Measurements from ENCODE around the gene PCGF3. TPM values are rescaled to one million over a fixed set of nuclear protein-coding genes. Genes with fewer than 3 reads are reported as not detected.
"Not testable (repeated sequence)": the region's sequence is repeated elsewhere in the genome, so short reads cannot be mapped to it uniquely, and the experiment has no call there.

Gene PCGF3
- total and polyA plus RNA-seq, 12 donors: 17.5 to 50.8 (median 21.9) TPM

DNA sequence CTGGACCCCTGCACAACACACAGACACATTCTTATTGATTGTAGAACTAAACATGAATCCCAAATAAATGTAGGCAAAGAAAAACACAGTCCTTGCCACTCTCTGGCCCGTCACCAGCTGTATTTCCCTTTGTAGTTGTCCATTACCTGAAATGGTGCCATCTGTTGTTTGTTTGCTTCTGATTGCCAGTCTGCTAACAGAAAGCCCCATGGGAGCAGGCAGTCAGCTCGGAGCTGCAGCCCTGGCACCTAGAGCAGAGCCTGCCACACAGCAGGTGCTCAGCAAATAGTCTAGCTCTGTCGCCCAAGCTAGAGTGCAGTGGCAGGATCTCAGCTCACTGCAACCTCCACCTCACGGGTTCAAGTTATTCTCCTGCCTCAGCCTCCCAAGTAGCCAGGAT lies 91.4 kb downstream of the PCGF3 start:
- Histone ChIP-seq H3K4me1 (peaks cover 0 to 17% (median 11%) of the 10 kb centered on the region in 9 donors), H3K9me3 (peaks cover 0 to 7% (median 0%) of the 10 kb centered on the region in 11 donors), H3K36me3 (no peaks in the 10 kb centered on the region), H3K27me3 (peaks cover 33 to 69% (median 52%) of the 10 kb centered on the region in 7 donors), H3K27ac (no peak overlapping the region), H3K4me3 (no peak overlapping the region)
- ATAC-seq (no peak), DNase-seq (no peak)
- TF ChIP-seq, protein P1, sequence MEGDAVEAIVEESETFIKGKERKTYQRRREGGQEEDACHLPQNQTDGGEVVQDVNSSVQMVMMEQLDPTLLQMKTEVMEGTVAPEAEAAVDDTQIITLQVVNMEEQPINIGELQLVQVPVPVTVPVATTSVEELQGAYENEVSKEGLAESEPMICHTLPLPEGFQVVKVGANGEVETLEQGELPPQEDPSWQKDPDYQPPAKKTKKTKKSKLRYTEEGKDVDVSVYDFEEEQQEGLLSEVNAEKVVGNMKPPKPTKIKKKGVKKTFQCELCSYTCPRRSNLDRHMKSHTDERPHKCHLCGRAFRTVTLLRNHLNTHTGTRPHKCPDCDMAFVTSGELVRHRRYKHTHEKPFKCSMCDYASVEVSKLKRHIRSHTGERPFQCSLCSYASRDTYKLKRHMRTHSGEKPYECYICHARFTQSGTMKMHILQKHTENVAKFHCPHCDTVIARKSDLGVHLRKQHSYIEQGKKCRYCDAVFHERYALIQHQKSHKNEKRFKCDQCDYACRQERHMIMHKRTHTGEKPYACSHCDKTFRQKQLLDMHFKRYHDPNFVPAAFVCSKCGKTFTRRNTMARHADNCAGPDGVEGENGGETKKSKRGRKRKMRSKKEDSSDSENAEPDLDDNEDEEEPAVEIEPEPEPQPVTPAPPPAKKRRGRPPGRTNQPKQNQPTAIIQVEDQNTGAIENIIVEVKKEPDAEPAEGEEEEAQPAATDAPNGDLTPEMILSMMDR (IDR thresholded peaks at IDR 0.05): no peak
- WGBS, 2 donors: 80 to 84% methylated on average over 4 of the region's 4 CpGs
- intact Hi-C loops (cut with DNase I): no loop called here

DNA sequence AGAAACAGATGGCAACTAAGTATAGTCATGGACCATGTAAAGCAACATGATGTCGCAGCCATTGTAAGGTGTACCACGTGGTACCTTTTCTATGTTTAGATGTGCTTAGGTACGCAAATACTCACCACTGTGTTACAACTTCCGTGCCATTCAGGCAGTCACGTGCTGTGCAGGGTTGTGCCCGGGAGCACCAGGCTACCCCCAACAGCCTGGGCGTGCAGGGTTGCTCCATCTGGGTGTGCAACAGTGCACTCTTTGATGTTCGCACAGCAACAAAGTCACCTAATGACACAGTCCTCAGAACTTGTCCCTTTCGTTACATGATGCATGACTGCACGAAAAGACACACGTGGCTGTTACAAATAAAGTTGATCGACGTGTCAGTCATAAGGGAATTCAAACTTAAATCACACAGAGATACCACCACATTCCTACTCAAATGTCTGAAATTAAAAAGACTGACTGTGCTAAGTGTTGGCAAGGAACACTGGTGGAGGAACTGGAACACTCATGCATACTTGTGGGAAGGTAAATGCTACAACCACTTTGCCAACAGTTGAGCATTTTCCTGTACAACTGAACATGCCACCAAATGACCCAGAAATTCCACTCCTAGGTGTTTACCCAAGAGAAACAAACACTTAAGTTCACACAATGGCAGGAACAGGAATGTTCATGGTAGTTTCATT lies 95.9 kb downstream of the PCGF3 start:
- DNase-seq (no peak), ATAC-seq (no peak)
- no peak overlapping the region for H3K27ac ChIP-seq
- peaks cover 0 to 7% (median 0%) of the 10 kb centered on the region in 11 donors for H3K9me3 ChIP-seq
- no peaks in the 10 kb centered on the region for H3K4me1 ChIP-seq
- intact Hi-C loops (cut with DNase I): no loop called here
- peaks cover 0 to 35% (median 16%) of the 10 kb centered on the region in 7 donors for H3K27me3 ChIP-seq
- TF ChIP-seq, protein P1 (IDR thresholded peaks at IDR 0.05): no peak
- no peak overlapping the region for H3K4me3 ChIP-seq
- no peaks in the 10 kb centered on the region for H3K36me3 ChIP-seq
- WGBS, 2 donors: 88 to 89% methylated on average over 13 of the region's 13 CpGs

DNA sequence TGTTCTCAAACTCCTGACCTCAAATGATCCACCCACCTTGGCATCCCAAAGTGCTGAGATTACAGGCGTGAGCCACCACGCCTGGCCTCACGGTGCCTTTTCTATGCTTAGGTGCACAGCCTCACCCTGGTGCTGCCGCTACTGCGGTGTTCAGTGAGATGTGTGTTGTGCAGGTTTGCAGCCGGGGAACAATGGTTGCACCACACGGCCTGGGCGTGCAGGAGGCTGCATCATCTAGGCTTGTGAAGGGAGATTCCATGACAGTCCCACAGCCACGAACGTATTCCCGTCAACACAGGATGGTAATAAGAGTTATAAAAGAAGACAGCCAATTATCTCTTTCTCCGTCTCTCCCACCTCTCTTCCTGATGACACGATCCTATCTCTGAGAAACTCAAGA lies 98.3 kb downstream of the PCGF3 start:
- ATAC-seq (no peak), DNase-seq (no peak)
- TF ChIP-seq, protein P1 (IDR thresholded peaks at IDR 0.05): no peak
- Histone ChIP-seq H3K36me3 (no peaks in the 10 kb centered on the region), H3K27me3 (peaks cover 0 to 24% (median 9%) of the 10 kb centered on the region in 7 donors), H3K27ac (no peak overlapping the region), H3K4me1 (no peaks in the 10 kb centered on the region), H3K4me3 (no peak overlapping the region), H3K9me3 (peaks cover 0 to 7% (median 0%) of the 10 kb centered on the region in 11 donors)
- intact Hi-C loops (cut with DNase I): no loop called here
- WGBS, 2 donors: 88 to 92% methylated on average over 13 of the region's 13 CpGs

DNA sequence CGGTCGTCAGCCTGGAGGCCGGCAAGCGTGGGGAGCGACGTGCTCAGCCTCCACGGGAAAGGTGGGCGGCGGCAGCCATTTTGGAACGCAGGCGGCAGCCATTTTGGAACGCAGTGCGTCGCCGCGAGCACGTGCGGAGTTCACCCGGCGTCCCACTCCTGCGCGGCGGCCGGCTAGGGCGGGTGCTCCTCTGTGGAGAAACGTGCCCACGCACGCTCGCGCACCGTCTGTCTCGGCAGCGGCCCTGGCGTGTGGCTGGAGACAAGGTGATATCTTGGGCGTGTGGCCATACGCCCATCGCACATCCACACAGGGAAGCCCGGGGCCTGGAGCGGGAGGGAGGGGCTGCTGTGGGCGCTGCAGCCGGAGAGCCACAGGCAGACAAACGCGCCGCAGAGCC lies 99.2 kb downstream of the PCGF3 start:
- H3K9me3 ChIP-seq: peaks cover 0 to 7% (median 0%) of the 10 kb centered on the region in 11 donors
- TF ChIP-seq, protein P1 (IDR thresholded peaks at IDR 0.05): no peak
- 81% methylated on average over 44 of the region's 44 CpGs for WGBS, 2 donors
- no peak overlapping the region for H3K27ac ChIP-seq
- intact Hi-C loops (cut with DNase I): loop anchor here in 1 of 10 donors (5.0 kb wide), 1 partner anchor 1112 kb away; no protein-coding TSS in a partner anchor
- no peak overlapping the region for H3K4me3 ChIP-seq
- peaks cover 0 to 2% (median 0%) of the 10 kb centered on the region in 9 donors for H3K4me1 ChIP-seq
- no peak for DNase-seq
- peak in 1 of 8 donors; percentile 47 for ATAC-seq
- no peaks in the 10 kb centered on the region for H3K36me3 ChIP-seq
- peaks cover 0 to 24% (median 9%) of the 10 kb centered on the region in 7 donors for H3K27me3 ChIP-seq

DNA sequence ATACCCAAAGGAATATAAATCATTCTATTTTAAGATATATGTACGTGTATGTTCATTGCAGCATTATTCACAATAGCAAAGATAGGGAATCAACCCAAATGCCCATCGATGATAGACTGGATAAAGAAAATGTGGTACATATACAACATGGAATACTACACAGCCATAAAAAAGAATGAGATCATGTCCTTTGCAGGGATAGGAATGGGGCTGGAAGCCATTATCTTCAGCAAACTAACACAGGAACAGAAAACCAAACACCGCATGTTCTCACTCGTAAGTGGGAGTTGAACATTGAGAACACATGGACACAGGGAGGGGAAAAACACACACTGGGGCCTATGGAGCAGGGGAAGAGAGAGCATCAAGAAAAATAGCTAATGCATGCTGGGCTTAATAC lies 101.3 kb downstream of the PCGF3 start:
- not testable (repeated sequence) for H3K4me3 ChIP-seq, H3K4me1 ChIP-seq, DNase-seq, H3K9me3 ChIP-seq, H3K36me3 ChIP-seq, H3K27ac ChIP-seq, ATAC-seq
- WGBS, 2 donors: 87 to 92% methylated on average over 4 of the region's 4 CpGs
- intact Hi-C loops (cut with DNase I): loop anchor here in 1 of 10 donors (5.0 kb wide), 1 partner anchor 1110 kb away; no protein-coding TSS in a partner anchor
- peaks cover 0 to 26% (median 15%) of the 10 kb centered on the region in 7 donors for H3K27me3 ChIP-seq
